CD4-positive, alpha-beta T cell treated with Interleukin-12 subunit alpha and Interleukin-12 subunit beta, for 1 hour (primary cell): ENCODE results near the gene COMMD1.
"Not testable (repeated sequence)": the region's sequence is repeated elsewhere in the genome, so short reads cannot be mapped to it uniquely, and the experiment has no call there.

Source experiments
- DNase-seq: peaks from one replicate; pipeline ENCODE4 v3.0.0-alpha.2; 2020

The COMMD1 gene

GRCh38 chr2:62076980-62077638 lies 171.6 kb downstream of the COMMD1 start:
- no peak for DNase-seq

- DNase-seq: no peak
These were observed 179.3 kb downstream of the COMMD1 start for GRCh38 chr2:62084801-62085200.

- DNase-seq: no peak
These were observed 184.2 kb downstream of the COMMD1 start for GRCh38 chr2:62089658-62090057.

GRCh38 chr2:62091471-62091870 lies 186.0 kb downstream of the COMMD1 start:
- DNase-seq: no peak

GRCh38 chr2:62099050-62099449 lies 193.6 kb downstream of the COMMD1 start:
- no peak for DNase-seq

GRCh38 chr2:62099523-62100175 lies 194.2 kb downstream of the COMMD1 start:
- no peak for DNase-seq

GRCh38 chr2:62101886-62102285 lies 196.4 kb downstream of the COMMD1 start:
- DNase-seq: no peak

- DNase-seq: no peak
These were observed 197.0 kb downstream of the COMMD1 start for GRCh38 chr2:62102402-62102920.

GRCh38 chr2:62109554-62109953 lies 204.1 kb downstream of the COMMD1 start:
- DNase-seq: no peak

GRCh38 chr2:62110415-62111025 lies 205.0 kb downstream of the COMMD1 start:
- no peak for DNase-seq

- no peak for DNase-seq
These were observed 206.7 kb downstream of the COMMD1 start for GRCh38 chr2:62112179-62112578.

GRCh38 chr2:62114564-62114963 lies 209.1 kb downstream of the COMMD1 start:
- no peak for DNase-seq

GRCh38 chr2:62116983-62117382 lies 211.5 kb downstream of the COMMD1 start:
- DNase-seq: no peak

GRCh38 chr2:62118160-62118559 lies 212.7 kb downstream of the COMMD1 start:
- no peak for DNase-seq

GRCh38 chr2:62119311-62119974 lies 214.0 kb downstream of the COMMD1 start:
- no peak for DNase-seq

- DNase-seq: not testable (repeated sequence)
These were observed 220.8 kb downstream of the COMMD1 start for GRCh38 chr2:62126239-62126638.

GRCh38 chr2:62133320-62133823 lies 227.9 kb downstream of the COMMD1 start:
- no peak for DNase-seq

GRCh38 chr2:62136956-62137830 lies 231.7 kb downstream of the COMMD1 start:
- no peak for DNase-seq

- DNase-seq: no peak
These were observed 235.1 kb downstream of the COMMD1 start for GRCh38 chr2:62140426-62141141.

- no peak for DNase-seq
These were observed 235.8 kb downstream of the COMMD1 start for GRCh38 chr2:62141142-62141740.

GRCh38 chr2:62142054-62142453 lies 236.6 kb downstream of the COMMD1 start:
- DNase-seq: no peak
